MCF 10A (cell line): Measurements from ENCODE around the gene ZNF302. TPM values are rescaled to one million over a fixed set of nuclear protein-coding genes. Genes with fewer than 3 reads are reported as not detected.
A peak's percentile ranks its signal among the peaks of the same experiment; 100 is the strongest.

Experiments used
- BruUV-seq: library from RNA; stranded (reverse); fragments of 400-500 nt; replicated peaks from 2 replicates; lab custom pipeline; 2021; lab: Mats Ljungman, UMichigan
- CTCF ChIA-PET: fragments of 300-600 bp; sonication (Branson Sonifier 250); formaldehyde crosslinking; extraction: SDS; loops from one replicate; lab custom pipeline; 2021; ENCODE audit warnings: antibody characterized with exemption, inconsistent platforms; lab: Yijun Ruan, JAX
- POLR2A ChIA-PET: fragments of 300-600, 350-650 bp; sonication (Branson Sonifier 250); formaldehyde crosslinking; extraction: SDS; loops from one replicate; lab custom pipeline; 2020; ENCODE audit warnings: antibody characterized with exemption, inconsistent platforms; lab: Yijun Ruan, JAX
- DNase-seq: peaks from one replicate; pipeline ENCODE4 v3.0.0-alpha.2; 2018; ENCODE audit not compliant: unreplicated experiment
- H3K27ac Mint-ChIP-seq: one replicate; pipeline ENCODE4 v1.8.0; 2022; ENCODE audit warnings: mild to moderate bottlenecking, low read depth, mixed read lengths; ENCODE audit not compliant: unreplicated experiment
- H3K27me3 Mint-ChIP-seq: one replicate; pipeline ENCODE4 v1.8.0; 2022; ENCODE audit warnings: mixed read lengths; ENCODE audit not compliant: insufficient read depth, unreplicated experiment
- H3K36me3 Mint-ChIP-seq: one replicate; pipeline ENCODE4 v1.8.0; 2022; ENCODE audit warnings: mild to moderate bottlenecking, moderate library complexity, mixed read lengths; ENCODE audit not compliant: insufficient read depth, unreplicated experiment
- H3K4me1 Mint-ChIP-seq: one replicate; pipeline ENCODE4 v1.8.0; 2022; ENCODE audit warnings: mixed read lengths; ENCODE audit not compliant: insufficient read depth, unreplicated experiment
- H3K4me3 Mint-ChIP-seq: one replicate; pipeline ENCODE4 v1.8.0; 2022; ENCODE audit warnings: mild to moderate bottlenecking, moderate library complexity, mixed read lengths; ENCODE audit not compliant: unreplicated experiment
- H3K9me3 Mint-ChIP-seq: one replicate; pipeline ENCODE4 v1.8.0; 2022; ENCODE audit warnings: mixed read lengths; ENCODE audit not compliant: unreplicated experiment
- CTCF ChIP-seq: fragments of 200-600 bp; IDR thresholded peaks from one replicate; pipeline ENCODE4 v1.8.0; 2022; ENCODE audit warnings: antibody characterized with exemption, mild to moderate bottlenecking; ENCODE audit not compliant: unreplicated experiment
- intact Hi-C: fragments of 100-400 bp; cut with micrococcal nuclease; formaldehyde crosslinking; loops from 2 replicates; pipeline ENCODE4 v1.14.1; 2022
- total RNA-seq: library from RNA; stranded (reverse); gene quantifications from 2 replicates; pipeline ENCODE4 v1.2.3, GENCODE V29; 2022

The ZNF302 gene
- total RNA-seq, 1 experiment from 2014 or later: 3.9 TPM

- intact Hi-C loops: no loop called here
- Mint-ChIP-seq H3K9me3 (peaks cover 9% of the 10 kb centered on the region), H3K4me1 (peaks cover 10% of the 10 kb centered on the region), H3K27ac (no peak overlapping the region), H3K4me3 (peak overlapping the region; percentile 2), H3K27me3 (no peaks in the 10 kb centered on the region), H3K36me3 (peaks cover 7% of the 10 kb centered on the region)
- ChIA-PET CTCF (interaction anchor here (0.6 to 1.6 kb wide), 2 partner anchors 19 to 38 kb away, joined by 3 to 7 read pairs; no protein-coding TSS in a partner anchor), POLR2A (no interaction called here)
- no peak for TF ChIP-seq CTCF
- DNase-seq: no peak
- no TSS peak for BruUV-seq
Observed at GRCh38 chr19:34731019-34731829, 53.7 kb downstream of the ZNF302 start.

GRCh38 chr19:34731964-34732363, 54.5 kb downstream of the ZNF302 start:
- DNase-seq: no peak
- Mint-ChIP-seq H3K27me3 (no peaks in the 10 kb centered on the region), H3K4me1 (peaks cover 10% of the 10 kb centered on the region), H3K27ac (no peak overlapping the region), H3K36me3 (peaks cover 8% of the 10 kb centered on the region), H3K4me3 (peak overlapping the region; percentile 2), H3K9me3 (peaks cover 11% of the 10 kb centered on the region)
- intact Hi-C loops: no loop called here
- TF ChIP-seq CTCF: no peak
- ChIA-PET CTCF (interaction anchor here (1.6 kb wide), 1 partner anchor 20 kb away, joined by 7 read pairs; no protein-coding TSS in a partner anchor), POLR2A (no interaction called here)
- no TSS peak for BruUV-seq

GRCh38 chr19:34732612-34733211, 55.2 kb downstream of the ZNF302 start:
- intact Hi-C loops: no loop called here

More at GRCh38 chr19:34732612-34733211, 55.2 kb downstream of the ZNF302 start:
- no TSS peak for BruUV-seq
- ChIA-PET POLR2A (interaction anchor here (0.7 to 1.6 kb wide), 2 partner anchors 194 to 1430 kb away, joined by 3 to 11 read pairs; partner anchors contain the start of genes CEBPA and ZNF30), CTCF (interaction anchor here (0.6 to 1.7 kb wide), 2 partner anchors 20 to 324 kb away, joined by 3 to 10 read pairs; no protein-coding TSS in a partner anchor)
- no peaks in the 10 kb centered on the region for H3K27me3 Mint-ChIP-seq
- TF ChIP-seq CTCF: no peak
- H3K4me3 Mint-ChIP-seq: peak overlapping the region; percentile 86
- no peak for DNase-seq
- H3K9me3 Mint-ChIP-seq: peaks cover 11% of the 10 kb centered on the region
- H3K4me1 Mint-ChIP-seq: peaks cover 10% of the 10 kb centered on the region
- peak overlapping the region; percentile 94 for H3K27ac Mint-ChIP-seq
- H3K36me3 Mint-ChIP-seq: peaks cover 10% of the 10 kb centered on the region
